ENCODE data around the gene ZNF600. TPM values are rescaled to one million over a fixed set of nuclear protein-coding genes. Genes with fewer than 3 reads are reported as not detected.

Gene ZNF600
- total and polyA plus RNA-seq, 9 of the 15 experiments (the other 6 are each of a cell fraction or from before 2014, with no cell fraction given): 5.7 to 21.5 (median 17.6) TPM

GRCh38 chr19:52724701-52725514, 61.7 kb downstream of the ZNF600 start (continued):
- TF ChIP-seq ARID4B (CRISPR knock-in tag; IDR thresholded peaks at IDR 0.05) (no peak), ARHGAP35 (IDR thresholded peaks at IDR 0.05; ENCODE audit: partially characterized antibody) (peak; percentile 64), ZKSCAN1 (IDR thresholded peaks at IDR 0.05; ENCODE audit: low read depth, low read length) (peak; percentile 16; the same call in 1 of the 2 replicates), NR2C2 (CRISPR knock-in tag; IDR thresholded peaks at IDR 0.05) (no peak), NR2C2 (tag; IDR thresholded peaks at IDR 0.05) (0 out of 2 replicates have a peak, but pooled peaks have one; percentile 5), ELF4 (CRISPR knock-in tag; IDR thresholded peaks at IDR 0.05) (peak; percentile 76), ZNF785 (CRISPR knock-in tag; IDR thresholded peaks at IDR 0.05) (no peak), LARP7 (IDR thresholded peaks at IDR 0.05) (0 out of 2 replicates have a peak, but pooled peaks have one; percentile 50), MTA2 (IDR thresholded peaks at IDR 0.05; ENCODE audit: low read depth) (peak; percentile 18; the same call in 1 of the 2 replicates), NFYB (IDR thresholded peaks at IDR 0.05; ENCODE audit: extremely low read depth, insufficient read length) (no peak), FOXJ2 (tag; IDR thresholded peaks at IDR 0.05) (no peak), IRF9 (tag; IDR thresholded peaks at IDR 0.05) (0 out of 2 replicates have a peak, but pooled peaks have one; percentile 10), RBBP5 (IDR thresholded peaks at IDR 0.05; ENCODE audit: borderline replicate concordance, insufficient read depth, low read length, poor library complexity, severe bottlenecking) (peak; percentile 25), MXD1 (CRISPR knock-in tag; IDR thresholded peaks at IDR 0.05; ENCODE audit: borderline replicate concordance, poor library complexity, severe bottlenecking) (no peak), ZNF232 (CRISPR knock-in tag; IDR thresholded peaks at IDR 0.05) (no peak), CXXC5 (CRISPR knock-in tag; IDR thresholded peaks at IDR 0.05) (peak; percentile 27; the same call in 1 of the 2 replicates), HBP1 (CRISPR knock-in tag; IDR thresholded peaks at IDR 0.05) (0 out of 2 replicates have a peak, but pooled peaks have one; percentile 35)
